Activated CD4-positive, alpha-beta T cell treated with anti-CD3 and anti-CD28 coated beads for 24 hours (primary cell): ENCODE results near the gene DNAJC30.

Source experiments
- DNase-seq, 2 donors: peaks; one replicate each; pipeline ENCODE4 v3.0.0-alpha.2; 2020; ENCODE audit warnings: low read depth in 2 of 2

The DNAJC30 gene

GRCh38 chr7:73648593-73649332 is 34.5 kb downstream of the DNAJC30 start:
- no peak for DNase-seq

- peak in 1 of 2 donors; percentile 3 for DNase-seq
Measured at GRCh38 chr7:73647725-73648592, 35.3 kb downstream of the DNAJC30 start.

- DNase-seq, result no peak
Measured at GRCh38 chr7:73646785-73647724, 36.2 kb downstream of the DNAJC30 start.

- DNase-seq, result no peak
Measured at GRCh38 chr7:73645643-73646174, 37.5 kb downstream of the DNAJC30 start.

GRCh38 chr7:73644688-73645286 is 38.5 kb downstream of the DNAJC30 start:
- DNase-seq, result no peak

- no peak for DNase-seq
Measured at GRCh38 chr7:73642834-73643233, 40.4 kb downstream of the DNAJC30 start.

GRCh38 chr7:73638911-73639310 is 44.3 kb downstream of the DNAJC30 start:
- DNase-seq, result no peak

- DNase-seq, result no peak
Measured at GRCh38 chr7:73635428-73636200, 47.6 kb downstream of the DNAJC30 start.

- DNase-seq, result no peak
Measured at GRCh38 chr7:73633844-73634243, 49.4 kb downstream of the DNAJC30 start.

GRCh38 chr7:73633323-73633722 is 49.9 kb downstream of the DNAJC30 start:
- no peak for DNase-seq

- no peak for DNase-seq
Measured at GRCh38 chr7:73631558-73631957, 51.7 kb downstream of the DNAJC30 start.
